ENCODE measurements around the gene ANP32E. TPM values are rescaled to one million over a fixed set of nuclear protein-coding genes. Genes with fewer than 3 reads are reported as not detected.

Gene ANP32E
- total and polyA plus RNA-seq, 9 of the 15 experiments (the other 6 are each of a cell fraction or from before 2014, with no cell fraction given) = 60.4 to 197 (median 104) TPM

DNA sequence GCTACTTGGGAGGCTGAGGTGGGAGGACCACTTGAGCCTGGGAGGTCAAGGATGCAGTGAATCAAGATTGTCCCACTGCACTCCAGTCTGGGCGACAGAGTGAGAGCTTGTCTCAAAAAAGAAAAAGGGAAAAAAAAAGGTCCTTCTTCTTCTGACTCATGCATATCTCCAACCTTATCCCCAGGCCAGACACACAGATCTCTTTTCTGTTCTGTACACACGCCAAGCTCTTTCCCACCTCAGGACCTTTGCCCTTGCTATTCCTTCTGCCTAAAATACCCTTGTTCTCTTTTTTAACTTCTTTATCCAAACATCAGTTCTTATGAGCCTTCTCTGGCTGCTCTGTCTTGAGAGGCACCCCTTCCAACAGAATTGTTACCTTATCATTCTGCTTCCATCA, 64.1 kb downstream of the ANP32E start:
- no peaks in the 10 kb centered on the region for H3K9me3 ChIP-seq (replicated peaks; ENCODE audit: control insufficient read depth, insufficient read depth, low read depth, low read length)
- H3K4me1 ChIP-seq (replicated peaks in 1 of 2; ENCODE audit: control insufficient read depth in 2 of 2, insufficient read depth in 2 of 2, low read length in 2 of 2) = peaks cover 0 to 6% of the 10 kb centered on the region in 2 experiments; a peak in 3 of 5 replicates
- H3K79me2 ChIP-seq (ENCODE audit: control insufficient read depth, insufficient read depth, low read length) = no peaks in the 10 kb centered on the region
- H3K36me3 ChIP-seq (ENCODE audit: control insufficient read depth, insufficient read depth, low read length) = no peaks in the 10 kb centered on the region
- intact Hi-C loops (cut with micrococcal nuclease) (no loop called here), in situ Hi-C loops (cut with MboI) (no loop called here)
- ChIA-PET POLR2A (interaction anchor here (0.9 to 1.5 kb wide), 2 partner anchors 284 to 285 kb away, joined by 3 to 5 read pairs; a partner anchor contains a TSS), CTCF (ENCODE audit: low intra/inter-chr PET ratio) (interaction anchor here (0.7 kb wide), 1 partner anchor 51 kb away, joined by 3 read pairs; no protein-coding TSS in a partner anchor)
- no peaks in the 10 kb centered on the region for H3K9me1 ChIP-seq (ENCODE audit: control insufficient read depth, insufficient read depth, low read length)
- H3K9ac ChIP-seq (ENCODE audit: insufficient read depth in 1 of 2, low read depth in 2 of 2, low read length in 2 of 2) = no peak overlapping the region
- no peak overlapping the region for H3K4me2 ChIP-seq (ENCODE audit: insufficient read depth, low read length)
- no peaks in the 10 kb centered on the region for H3K27me3 ChIP-seq (ENCODE audit: control insufficient read depth in 2 of 2, insufficient read depth in 2 of 2, low read length in 2 of 2)
- no peak overlapping the region for H3K27ac ChIP-seq (ENCODE audit: extremely low read depth, low read depth, low read length)
- DNase-seq (ENCODE audit: extremely low read depth in 1 of 4, low spot score in 3 of 4) = peak in 1 of 4 experiments; percentile 55
- H3K4me3 ChIP-seq = no peak overlapping the region
- H4K20me1 ChIP-seq (replicated peaks; ENCODE audit: control insufficient read depth, insufficient read depth, low read length) = no peaks in the 10 kb centered on the region
- BruUV-seq (replicated peaks) = no TSS peak
- WGBS (ENCODE audit: insufficient coverage, low coverage, missing lambda C conversion rate) = 0% methylated on average over 2 of the region's 2 CpGs
- ATAC-seq = peak; percentile 50
- peak; percentile 48 for FAIRE-seq
- no peak overlapping the region for H2AFZ ChIP-seq (ENCODE audit: low read depth, low read length)
- TF ChIP-seq PHB2 (IDR thresholded peaks at IDR 0.05; ENCODE audit: low read depth) (0 out of 2 replicates have a peak, but pooled peaks have one; percentile 21), ZNF583 (CRISPR knock-in tag; IDR thresholded peaks at IDR 0.05) (no peak), MTA2 (IDR thresholded peaks at IDR 0.05; ENCODE audit: low read depth) (peak; percentile 38; the same call in 1 of the 2 replicates), ELF4 (CRISPR knock-in tag; IDR thresholded peaks at IDR 0.05) (no peak), RBM39 (optimal IDR thresholded peaks at IDR 0.05; ENCODE audit: low read depth, low read length) (no peak), ZBTB7A (IDR thresholded peaks at IDR 0.05; ENCODE audit: borderline replicate concordance, control insufficient read depth, low read depth, low read length) (no peak), SMARCE1 (IDR thresholded peaks at IDR 0.05) (peak; percentile 41; the same call in 1 of the 2 replicates), TCF7L2 (IDR thresholded peaks at IDR 0.05; ENCODE audit: low read depth, low read length) (no peak), FOXM1 (IDR thresholded peaks at IDR 0.05; ENCODE audit: low read depth) (no peak), FOXM1 (CRISPR knock-in tag; IDR thresholded peaks at IDR 0.05; ENCODE audit: low read depth) (no peak), CBFA2T2 (conservative IDR thresholded peaks at IDR 0.05) (peak; percentile 41), FOXK1 (CRISPR knock-in tag; IDR thresholded peaks at IDR 0.05; ENCODE audit: borderline replicate concordance) (no peak), CGGBP1 (CRISPR knock-in tag; IDR thresholded peaks at IDR 0.05) (no peak), TFAP4 (CRISPR knock-in tag; IDR thresholded peaks at IDR 0.05; ENCODE audit: borderline replicate concordance) (no peak), POLR2A (conservative IDR thresholded peaks at IDR 0.05) (no peak), SRSF9 (IDR thresholded peaks at IDR 0.05; ENCODE audit: borderline replicate concordance, low read depth, low read length) (no peak), NR2C2 (CRISPR knock-in tag; IDR thresholded peaks at IDR 0.05) (no peak), NR2C2 (tag; IDR thresholded peaks at IDR 0.05) (0 out of 2 replicates have a peak, but pooled peaks have one; percentile 16), SP1 (CRISPR knock-in tag; IDR thresholded peaks at IDR 0.05) (no peak), RHOXF2B (CRISPR knock-in tag; conservative IDR thresholded peaks at IDR 0.05) (no peak), ZSCAN29 (IDR thresholded peaks at IDR 0.05) (no peak), PCBP1 (IDR thresholded peaks at IDR 0.05; ENCODE audit: low read depth, low read length, poor library complexity, severe bottlenecking) (no peak), JUND (IDR thresholded peaks at IDR 0.05; ENCODE audit: borderline replicate concordance, low read depth, low read length) (peak; percentile 46; the same call in 1 of the 2 replicates), JUND (tag; IDR thresholded peaks at IDR 0.05; ENCODE audit: borderline replicate concordance, low read depth, low read length) (peak; percentile 61; the same call in 1 of the 3 replicates), TCF3 (CRISPR knock-in tag; IDR thresholded peaks at IDR 0.05) (peak; percentile 34; the same call in 1 of the 2 replicates), ZNF133 (CRISPR knock-in tag; IDR thresholded peaks at IDR 0.05) (no peak), ARID1B (IDR thresholded peaks at IDR 0.05) (peak; percentile 68), NCOR1 (IDR thresholded peaks at IDR 0.05) (peak; percentile 37)

All from K562 (cell line).